Activated CD8-positive, alpha-beta memory T cell treated with anti-CD3 and anti-CD28 coated beads, Interleukin-2, amount 10 ng/mL, durations not matched to agents 7 days and 5 days (primary cell): Measurements from ENCODE around the gene CD47. TPM values are rescaled to one million over a fixed set of nuclear protein-coding genes. Genes with fewer than 3 reads are reported as not detected.
A peak's percentile ranks its signal among the peaks of the same experiment; 100 is the strongest.

ENCODE experiments used
- ATAC-seq: fragments of 150-1000 bp; cut with Tn5 transposase; one replicate; pipeline ENCODE4 v1.10.0; 2021; ENCODE audit warnings: moderate library complexity
- CTCF ChIA-PET: fragments of 350-600 bp; sonication (Branson Sonifier 250); formaldehyde crosslinking; loops from one replicate; lab custom pipeline; 2021; ENCODE audit warnings: antibody characterized with exemption; lab: Charles Lee
- DNase-seq: peaks from one replicate; pipeline ENCODE4 v3.0.0-alpha.2; 2020
- H3K27ac Mint-ChIP-seq: one replicate; pipeline ENCODE4 v1.8.0; 2021; ENCODE audit warnings: mild to moderate bottlenecking, mixed read lengths
- H3K27me3 Mint-ChIP-seq: one replicate; pipeline ENCODE4 v1.8.0; 2021; ENCODE audit warnings: mixed read lengths
- H3K36me3 Mint-ChIP-seq: one replicate; pipeline ENCODE4 v1.8.0; 2021; ENCODE audit warnings: mild to moderate bottlenecking, mixed read lengths
- H3K4me1 Mint-ChIP-seq: one replicate; pipeline ENCODE4 v1.8.0; 2021; ENCODE audit warnings: mixed read lengths
- H3K4me3 Mint-ChIP-seq: one replicate; pipeline ENCODE4 v1.8.0; 2021; ENCODE audit warnings: mild to moderate bottlenecking, moderate library complexity, mixed read lengths
- H3K9me3 Mint-ChIP-seq: one replicate; pipeline ENCODE4 v1.8.0; 2022; ENCODE audit warnings: low read depth, mixed read lengths
- total RNA-seq, 2 experiments: library from RNA; stranded (reverse); gene quantifications; one replicate each; pipeline ENCODE4 v1.2.3, GENCODE V29; 2021

CD47 gene
- total RNA-seq, 2 experiments from 2014 or later, result 111 to 133 TPM

DNA sequence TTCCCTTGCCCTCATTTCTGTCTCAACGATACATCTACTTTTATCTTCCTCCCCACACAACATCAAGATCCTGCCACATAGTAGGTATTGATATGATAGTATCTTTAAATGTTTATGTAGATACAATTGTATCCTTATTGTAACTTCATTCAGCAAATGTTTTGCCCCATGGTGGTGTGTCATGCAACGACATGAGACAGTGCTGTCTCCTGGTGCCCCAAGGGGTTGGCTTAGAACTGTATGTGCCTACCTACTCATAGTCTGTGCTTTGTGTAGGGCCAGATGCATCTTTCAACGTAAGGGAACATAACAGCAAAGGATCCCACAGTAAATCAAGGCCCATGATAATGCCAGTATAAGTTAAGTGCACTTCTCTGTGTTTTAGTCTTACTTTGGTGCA is 2.8 kb upstream of the CD47 start:
- DNase-seq, result no peak
- Mint-ChIP-seq H3K27me3 (no peaks in the 10 kb centered on the region), H3K4me1 (peaks cover 32% of the 10 kb centered on the region), H3K27ac (no peak overlapping the region), H3K9me3 (no peaks in the 10 kb centered on the region), H3K4me3 (no peak overlapping the region), H3K36me3 (peaks cover 12% of the 10 kb centered on the region)
- CTCF ChIA-PET, result interaction anchor here (0.7 kb wide), 1 partner anchor 30 kb away, joined by 3 read pairs; no protein-coding TSS in a partner anchor
- no peak for ATAC-seq

DNA sequence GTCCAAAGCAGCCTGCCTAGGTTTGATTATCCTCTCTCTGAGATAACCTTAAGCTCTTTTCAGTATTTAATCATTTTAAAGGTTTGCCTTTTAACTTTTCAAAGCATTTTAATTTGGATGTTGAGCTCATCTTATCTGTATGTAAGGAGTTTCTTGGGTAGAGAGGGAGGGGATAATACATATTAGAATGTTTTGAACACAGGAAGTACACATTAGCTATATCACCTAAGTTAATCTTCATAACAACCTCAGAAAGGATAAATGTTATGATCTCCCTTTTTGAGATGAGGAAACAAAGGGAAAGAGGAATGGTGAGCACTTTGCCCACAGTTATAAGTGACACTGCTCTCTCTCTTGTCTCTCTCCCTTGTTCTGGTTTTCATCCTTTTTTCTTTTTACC is 2.2 kb upstream of the CD47 start:
- Mint-ChIP-seq H3K27ac (no peak overlapping the region), H3K27me3 (no peaks in the 10 kb centered on the region), H3K4me3 (no peak overlapping the region), H3K36me3 (peaks cover 15% of the 10 kb centered on the region), H3K9me3 (no peaks in the 10 kb centered on the region), H3K4me1 (peaks cover 34% of the 10 kb centered on the region)
- ATAC-seq (no peak), DNase-seq (no peak)
- CTCF ChIA-PET, result interaction anchor here (0.7 to 2.0 kb wide), 2 partner anchors 8 to 30 kb away, joined by 3 to 7 read pairs; no protein-coding TSS in a partner anchor

DNA sequence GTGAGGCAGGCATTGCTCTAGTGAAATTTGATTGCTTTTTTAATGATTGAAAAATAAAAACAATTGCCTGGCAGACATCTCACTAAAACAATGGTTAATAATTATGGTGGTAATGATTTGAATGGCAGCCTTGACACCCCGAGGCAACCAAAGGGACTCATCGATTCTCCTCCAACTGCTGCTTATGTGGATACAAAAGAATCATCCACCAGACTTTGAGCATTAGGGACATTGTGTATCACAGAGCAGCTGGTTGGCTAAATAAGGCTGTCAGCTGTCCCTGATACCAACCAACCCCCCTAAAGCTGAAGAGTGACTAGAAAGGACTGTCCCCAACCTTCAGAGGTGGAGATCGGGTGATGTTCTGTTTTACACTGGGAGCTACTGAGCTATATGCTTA is 1.7 kb upstream of the CD47 start:
- H3K27me3 Mint-ChIP-seq, result no peaks in the 10 kb centered on the region
- no peak overlapping the region for H3K27ac Mint-ChIP-seq
- CTCF ChIA-PET, result interaction anchor here (2.0 kb wide), 1 partner anchor 8 kb away, joined by 7 read pairs; no protein-coding TSS in a partner anchor
- peaks cover 40% of the 10 kb centered on the region for H3K4me1 Mint-ChIP-seq
- no peak for ATAC-seq
- no peaks in the 10 kb centered on the region for H3K9me3 Mint-ChIP-seq
- H3K4me3 Mint-ChIP-seq, result peak overlapping the region; percentile 29
- H3K36me3 Mint-ChIP-seq, result peaks cover 20% of the 10 kb centered on the region
- DNase-seq, result no peak

DNA sequence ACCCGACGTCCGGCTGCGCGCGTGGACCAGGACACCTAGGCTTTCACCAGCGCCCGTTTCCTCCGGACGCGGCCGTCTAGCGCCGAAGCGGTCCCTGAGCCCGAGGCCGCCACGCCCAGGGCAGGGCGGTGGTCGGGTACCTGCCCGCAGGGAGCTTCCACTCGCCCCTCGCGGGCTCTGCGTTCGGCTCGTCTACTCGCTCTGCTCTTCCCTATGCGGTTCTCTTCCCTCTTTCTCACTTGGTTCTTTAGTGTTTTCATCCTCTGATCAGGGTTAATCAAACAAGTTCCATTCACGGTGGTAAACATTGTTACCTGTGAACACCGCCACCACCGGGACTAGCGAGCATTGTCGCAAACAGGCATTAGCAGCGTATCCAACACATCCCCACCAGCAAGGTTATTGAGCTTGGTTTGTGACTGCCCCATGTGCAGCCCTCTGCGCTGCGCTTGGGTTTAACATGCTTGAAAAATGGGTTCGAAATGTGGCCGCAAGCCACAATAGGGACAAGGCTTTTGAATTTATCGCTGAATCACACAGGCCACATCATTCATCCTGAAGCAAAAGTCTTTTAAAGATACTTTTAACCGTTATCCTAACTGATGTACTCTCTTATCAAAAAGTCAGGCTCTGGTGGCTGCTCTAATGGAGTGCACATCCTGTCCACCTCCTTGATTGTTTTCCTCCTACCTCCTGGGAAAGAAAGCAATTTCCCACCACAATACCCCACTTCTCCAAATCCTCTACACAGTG is 843 bp upstream of the CD47 start:
- no peak for DNase-seq
- peaks cover 35% of the 10 kb centered on the region for H3K4me1 Mint-ChIP-seq
- H3K9me3 Mint-ChIP-seq, result no peaks in the 10 kb centered on the region
- CTCF ChIA-PET, result interaction anchor here (0.7 to 2.0 kb wide), 3 partner anchors 9 to 42 kb away, joined by 3 to 7 read pairs (median 3); no protein-coding TSS in a partner anchor
- no peaks in the 10 kb centered on the region for H3K27me3 Mint-ChIP-seq
- H3K4me3 Mint-ChIP-seq, result peak overlapping the region; percentile 75
- peaks cover 20% of the 10 kb centered on the region for H3K36me3 Mint-ChIP-seq
- no peak for ATAC-seq
- peak overlapping the region; percentile 76 for H3K27ac Mint-ChIP-seq

DNA sequence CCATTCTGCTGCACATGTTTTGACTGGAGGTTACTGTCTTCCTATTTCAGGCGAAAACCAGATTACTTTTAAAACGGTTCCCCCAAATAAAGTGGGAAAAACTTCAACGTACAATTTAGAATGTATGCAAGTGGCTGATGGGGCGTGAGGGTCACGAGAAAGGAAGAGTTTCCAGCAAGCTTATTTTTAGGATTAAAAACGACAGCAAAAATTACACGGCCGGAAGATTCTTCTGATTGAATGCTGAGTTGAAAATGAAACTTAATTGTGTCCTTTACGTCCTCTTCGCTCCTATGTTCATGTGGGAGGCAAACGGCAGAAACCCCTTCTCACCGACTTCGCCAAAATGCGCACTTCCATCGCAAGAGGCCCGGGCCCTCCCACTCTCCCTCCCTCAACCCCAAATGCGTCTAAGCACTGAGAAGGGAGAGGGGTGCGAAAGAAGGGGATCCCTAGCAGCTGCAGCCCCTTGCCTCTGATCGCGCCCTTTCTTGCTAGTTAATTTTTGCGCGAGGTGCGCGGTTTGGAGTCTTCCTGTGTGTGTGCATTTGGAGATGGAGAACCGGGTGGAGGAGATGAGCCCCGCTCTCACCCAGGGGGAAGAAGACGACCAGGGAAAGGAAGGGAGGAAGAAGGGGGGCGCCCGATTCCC is 656 bp downstream of the CD47 start:
- Mint-ChIP-seq H3K4me3 (peak overlapping the region; percentile 97), H3K27me3 (no peaks in the 10 kb centered on the region), H3K27ac (peak overlapping the region; percentile 99), H3K4me1 (peaks cover 28% of the 10 kb centered on the region), H3K9me3 (no peaks in the 10 kb centered on the region), H3K36me3 (peaks cover 20% of the 10 kb centered on the region)
- CTCF ChIA-PET, result interaction anchor here (0.7 to 0.9 kb wide), 4 partner anchors 10 to 46 kb away, joined by 3 read pairs; no protein-coding TSS in a partner anchor
- peak; percentile 9 for ATAC-seq
- DNase-seq, result peak; percentile 71

GRCh38 chr3:108089579-108089978 is 1.3 kb downstream of the CD47 start:
- H3K36me3 Mint-ChIP-seq, result peaks cover 20% of the 10 kb centered on the region
- CTCF ChIA-PET, result interaction anchor here (0.7 to 1.0 kb wide), 5 partner anchors 11 to 162 kb away, joined by 3 to 4 read pairs (median 3); no protein-coding TSS in a partner anchor

GRCh38 chr3:108088697-108089096 is 2.1 kb downstream of the CD47 start:
- peak overlapping the region; percentile 97 for H3K4me3 Mint-ChIP-seq
- H3K27me3 Mint-ChIP-seq, result no peaks in the 10 kb centered on the region
- peaks cover 28% of the 10 kb centered on the region for H3K4me1 Mint-ChIP-seq
- H3K9me3 Mint-ChIP-seq, result no peaks in the 10 kb centered on the region
- peak; percentile 37 for ATAC-seq
- H3K27ac Mint-ChIP-seq, result peak overlapping the region; percentile 71
- CTCF ChIA-PET, result interaction anchor here (1.0 kb wide), 1 partner anchor 161 kb away, joined by 4 read pairs; no protein-coding TSS in a partner anchor
- DNase-seq, result peak; percentile 77
- H3K36me3 Mint-ChIP-seq, result peaks cover 20% of the 10 kb centered on the region

More at GRCh38 chr3:108089579-108089978, 1.3 kb downstream of the CD47 start:
- Mint-ChIP-seq H3K4me1 (peaks cover 28% of the 10 kb centered on the region), H3K9me3 (no peaks in the 10 kb centered on the region), H3K27me3 (no peaks in the 10 kb centered on the region), H3K4me3 (peak overlapping the region; percentile 97), H3K27ac (peak overlapping the region; percentile 99)
- ATAC-seq (no peak), DNase-seq (no peak)

GRCh38 chr3:108088146-108088545 is 2.7 kb downstream of the CD47 start:
- CTCF ChIA-PET, result no interaction called here
- peak overlapping the region; percentile 65 for H3K27ac Mint-ChIP-seq
- ATAC-seq (no peak), DNase-seq (no peak)
- no peaks in the 10 kb centered on the region for H3K27me3 Mint-ChIP-seq
- peaks cover 22% of the 10 kb centered on the region for H3K36me3 Mint-ChIP-seq
- no peaks in the 10 kb centered on the region for H3K9me3 Mint-ChIP-seq
- H3K4me1 Mint-ChIP-seq, result peaks cover 25% of the 10 kb centered on the region
- H3K4me3 Mint-ChIP-seq, result peak overlapping the region; percentile 97

GRCh38 chr3:108086653-108087052 is 4.2 kb downstream of the CD47 start:
- Mint-ChIP-seq H3K4me1 (peaks cover 19% of the 10 kb centered on the region), H3K27ac (no peak overlapping the region), H3K9me3 (no peaks in the 10 kb centered on the region), H3K27me3 (no peaks in the 10 kb centered on the region), H3K4me3 (no peak overlapping the region), H3K36me3 (peaks cover 28% of the 10 kb centered on the region)
- CTCF ChIA-PET, result interaction anchor here (1.0 to 1.1 kb wide), 2 partner anchors 15 to 159 kb away, joined by 3 read pairs; no protein-coding TSS in a partner anchor
- no peak for DNase-seq
- ATAC-seq, result no peak

DNA sequence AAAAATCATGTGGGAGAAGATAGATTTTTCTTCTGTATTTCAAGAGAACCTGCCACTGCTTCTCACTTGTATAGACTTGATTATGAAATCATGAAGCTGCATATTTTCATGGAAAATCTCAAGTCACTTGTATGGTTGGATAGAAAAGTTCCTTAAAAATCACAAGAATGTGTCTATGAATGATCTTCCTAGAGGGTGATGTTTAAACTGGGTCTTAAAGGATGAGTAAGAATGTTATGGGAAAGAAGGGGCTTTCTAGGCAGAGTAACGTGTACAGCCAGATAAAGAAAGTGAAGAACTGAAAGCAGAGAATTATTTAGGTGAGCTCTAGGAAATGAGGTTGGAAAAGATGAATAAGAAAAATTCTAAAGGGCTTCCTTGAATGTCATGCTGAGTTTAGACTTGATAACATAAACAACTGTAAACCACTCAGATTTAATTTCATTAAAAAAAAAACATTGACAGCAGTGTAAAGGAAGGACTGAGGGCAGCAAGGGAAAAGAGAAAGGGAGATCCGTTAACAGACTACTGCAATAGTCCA is 5.0 kb downstream of the CD47 start:
- H3K27me3 Mint-ChIP-seq, result no peaks in the 10 kb centered on the region
- DNase-seq, result no peak
- H3K4me1 Mint-ChIP-seq, result peaks cover 25% of the 10 kb centered on the region
- H3K9me3 Mint-ChIP-seq, result no peaks in the 10 kb centered on the region
- no peak for ATAC-seq
- no peak overlapping the region for H3K4me3 Mint-ChIP-seq
- peaks cover 28% of the 10 kb centered on the region for H3K36me3 Mint-ChIP-seq
- CTCF ChIA-PET, result interaction anchor here (0.6 to 1.6 kb wide), 3 partner anchors 12 to 235 kb away, joined by 3 to 4 read pairs (median 4); no protein-coding TSS in a partner anchor
- H3K27ac Mint-ChIP-seq, result no peak overlapping the region

- CTCF ChIA-PET, result interaction anchor here (1.6 kb wide), 1 partner anchor 12 kb away, joined by 4 read pairs; no protein-coding TSS in a partner anchor
- Mint-ChIP-seq H3K27me3 (no peaks in the 10 kb centered on the region), H3K36me3 (peaks cover 28% of the 10 kb centered on the region), H3K27ac (no peak overlapping the region), H3K4me3 (no peak overlapping the region), H3K9me3 (no peaks in the 10 kb centered on the region), H3K4me1 (peaks cover 28% of the 10 kb centered on the region)
- no peak for DNase-seq
- no peak for ATAC-seq
Measured at GRCh38 chr3:108085370-108085769, 5.5 kb downstream of the CD47 start.

GRCh38 chr3:108079877-108080276 is 11.0 kb downstream of the CD47 start:
- CTCF ChIA-PET, result interaction anchor here (2.6 kb wide), 1 partner anchor 152 kb away, joined by 5 read pairs; no protein-coding TSS in a partner anchor
- H3K9me3 Mint-ChIP-seq, result no peaks in the 10 kb centered on the region
- no peak overlapping the region for H3K4me3 Mint-ChIP-seq
- peaks cover 47% of the 10 kb centered on the region for H3K4me1 Mint-ChIP-seq
- peaks cover 55% of the 10 kb centered on the region for H3K36me3 Mint-ChIP-seq
- no peak overlapping the region for H3K27ac Mint-ChIP-seq
- DNase-seq (no peak), ATAC-seq (peak; percentile 27)
- H3K27me3 Mint-ChIP-seq, result no peaks in the 10 kb centered on the region

DNA sequence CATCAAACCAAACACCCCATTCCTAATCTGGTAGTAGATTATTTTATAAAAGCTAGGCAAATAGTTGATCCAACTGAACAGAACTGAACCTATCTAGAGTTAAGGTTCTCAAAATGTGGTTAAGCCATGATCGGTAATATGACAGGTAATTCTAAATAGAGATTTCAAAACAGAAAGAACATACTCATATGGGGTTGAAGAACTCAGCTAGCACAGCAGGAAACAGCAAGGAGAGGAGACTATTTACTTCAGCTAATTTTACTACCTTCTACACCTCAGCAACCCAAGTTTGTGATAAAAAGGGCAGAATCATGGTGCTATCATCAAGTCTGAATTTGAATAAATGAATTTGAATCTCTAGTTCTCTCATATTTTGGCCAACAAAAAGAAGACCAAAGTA is 11.8 kb downstream of the CD47 start:
- Mint-ChIP-seq H3K36me3 (peaks cover 59% of the 10 kb centered on the region), H3K9me3 (no peaks in the 10 kb centered on the region), H3K27me3 (no peaks in the 10 kb centered on the region), H3K27ac (no peak overlapping the region), H3K4me3 (no peak overlapping the region), H3K4me1 (peaks cover 50% of the 10 kb centered on the region)
- ATAC-seq (no peak), DNase-seq (no peak)
- CTCF ChIA-PET, result interaction anchor here (0.6 to 2.6 kb wide), 2 partner anchors 10 to 151 kb away, joined by 3 to 5 read pairs; no protein-coding TSS in a partner anchor
